Calu3 (cell line): ENCODE data around the gene BID. TPM values are rescaled to one million over a fixed set of nuclear protein-coding genes. Genes with fewer than 3 reads are reported as not detected.

Experiments
- BruUV-seq: library from RNA; stranded (reverse); fragments of 400-500 nt; replicated peaks from 2 replicates; lab custom pipeline; 2021; lab: Mats Ljungman, UMichigan
- CTCF ChIA-PET: fragments of 300-600 bp; sonication (Branson Sonifier 250); formaldehyde crosslinking; loops from one replicate; lab custom pipeline; 2022; ENCODE audit warnings: antibody characterized with exemption; lab: Charles Lee
- DNase-seq: peaks from one replicate; pipeline ENCODE4 v3.0.0; 2022
- H3K27ac Mint-ChIP-seq: one replicate; pipeline ENCODE4 v1.8.0; 2022; ENCODE audit warnings: mixed read lengths; ENCODE audit not compliant: unreplicated experiment
- H3K27me3 Mint-ChIP-seq: one replicate; pipeline ENCODE4 v1.8.0; 2022; ENCODE audit warnings: mixed read lengths; ENCODE audit not compliant: unreplicated experiment
- H3K36me3 Mint-ChIP-seq: one replicate; pipeline ENCODE4 v1.8.0; 2022; ENCODE audit warnings: mild to moderate bottlenecking, moderate library complexity, mixed read lengths; ENCODE audit not compliant: insufficient read depth, unreplicated experiment
- H3K4me1 Mint-ChIP-seq: one replicate; pipeline ENCODE4 v1.8.0; 2022; ENCODE audit warnings: mild to moderate bottlenecking, low read depth, mixed read lengths; ENCODE audit not compliant: unreplicated experiment
- H3K4me3 Mint-ChIP-seq: one replicate; pipeline ENCODE4 v1.8.0; 2022; ENCODE audit warnings: mild to moderate bottlenecking, low read depth, moderate library complexity, mixed read lengths; ENCODE audit not compliant: unreplicated experiment
- H3K9me3 Mint-ChIP-seq: one replicate; pipeline ENCODE4 v1.8.0; 2022; ENCODE audit warnings: low read depth, mixed read lengths; ENCODE audit not compliant: unreplicated experiment
- CTCF ChIP-seq: fragments of 200-600 bp; IDR thresholded peaks from one replicate; pipeline ENCODE4 v1.8.0; 2022; ENCODE audit warnings: antibody characterized with exemption; ENCODE audit not compliant: unreplicated experiment
- intact Hi-C: fragments of 100-400 bp; cut with micrococcal nuclease; formaldehyde crosslinking; loops from one replicate; pipeline ENCODE4 v1.10.0; 2022; ENCODE audit not compliant: unreplicated experiment
- total RNA-seq: library from RNA; stranded (reverse); gene quantifications from 2 replicates; pipeline ENCODE4 v1.2.3, GENCODE V29; 2022

Gene BID
- total RNA-seq, 1 experiment from 2014 or later: 99.3 TPM

DNA sequence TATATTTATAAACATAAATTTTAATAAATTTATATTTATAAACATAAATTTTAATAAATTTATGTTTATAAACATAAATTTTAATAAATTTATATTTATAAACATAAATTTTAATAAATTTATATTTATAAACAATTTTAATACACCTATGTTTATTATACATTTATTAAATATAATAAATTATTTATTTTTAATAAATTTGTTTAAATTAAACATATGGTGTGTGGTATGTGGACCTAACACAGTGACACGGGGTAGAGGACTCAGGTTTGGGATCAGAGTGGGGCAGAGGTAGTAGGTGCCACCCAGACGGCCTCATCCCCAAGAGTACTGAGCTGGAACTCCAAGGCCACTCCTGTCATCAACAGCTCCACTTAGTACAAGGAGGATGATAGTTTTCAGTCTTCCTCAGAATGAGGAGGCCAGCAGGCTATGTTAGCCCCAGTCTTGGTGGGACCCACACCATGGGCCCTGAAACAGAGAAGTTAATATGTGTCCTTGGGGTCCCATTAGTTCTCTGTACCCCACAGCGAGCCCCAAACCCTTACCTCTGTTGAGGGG lies 46.7 kb upstream of the BID start:
- no peak for TF ChIP-seq CTCF
- Mint-ChIP-seq H3K27me3 (no peaks in the 10 kb centered on the region), H3K27ac (no peak overlapping the region), H3K9me3 (no peaks in the 10 kb centered on the region), H3K4me3 (no peak overlapping the region), H3K4me1 (no peaks in the 10 kb centered on the region), H3K36me3 (peaks cover 6% of the 10 kb centered on the region)
- BruUV-seq: no TSS peak
- CTCF ChIA-PET: interaction anchor here (1.1 kb wide), 1 partner anchor 255 kb away, joined by 5 read pairs; no protein-coding TSS in a partner anchor
- DNase-seq: no peak
- intact Hi-C loops: no loop called here

- Mint-ChIP-seq H3K27ac (no peak overlapping the region), H3K4me1 (no peaks in the 10 kb centered on the region), H3K4me3 (no peak overlapping the region), H3K27me3 (no peaks in the 10 kb centered on the region), H3K9me3 (no peaks in the 10 kb centered on the region), H3K36me3 (peaks cover 14% of the 10 kb centered on the region)
- CTCF ChIA-PET: no interaction called here
- DNase-seq: no peak
- BruUV-seq: no TSS peak
- TF ChIP-seq CTCF: no peak
- intact Hi-C loops: no loop called here
Measured at GRCh38 chr22:17818649-17819048, 44.4 kb upstream of the BID start.

DNA sequence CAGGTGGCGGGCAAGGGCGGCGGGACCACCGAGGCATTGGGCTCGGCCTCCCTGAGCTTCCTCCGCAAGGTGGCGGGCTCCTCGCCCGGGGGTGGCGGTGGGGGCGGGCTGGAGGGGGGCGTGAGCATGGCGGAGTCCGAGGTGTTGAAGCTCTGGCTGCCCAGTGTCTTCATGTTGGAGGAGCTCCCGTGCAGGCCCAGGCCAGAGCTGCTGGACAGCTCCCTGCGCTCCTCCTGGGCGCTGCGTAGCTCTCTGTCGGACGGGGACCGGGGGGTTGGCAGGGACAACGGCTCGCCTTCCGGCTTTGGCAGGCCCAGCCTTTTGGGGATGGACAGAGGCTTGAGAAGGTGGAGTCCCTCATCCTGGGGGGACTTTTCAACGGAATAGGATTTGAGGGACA lies 43.9 kb upstream of the BID start:
- Mint-ChIP-seq H3K4me1 (no peaks in the 10 kb centered on the region), H3K27ac (no peak overlapping the region), H3K36me3 (peaks cover 14% of the 10 kb centered on the region), H3K4me3 (no peak overlapping the region), H3K9me3 (no peaks in the 10 kb centered on the region), H3K27me3 (no peaks in the 10 kb centered on the region)
- CTCF ChIA-PET: no interaction called here
- intact Hi-C loops: no loop called here
- BruUV-seq: no TSS peak
- no peak for DNase-seq
- no peak for TF ChIP-seq CTCF

GRCh38 chr22:17817511-17818065 lies 43.3 kb upstream of the BID start:
- Mint-ChIP-seq H3K9me3 (no peaks in the 10 kb centered on the region), H3K27me3 (no peaks in the 10 kb centered on the region), H3K4me3 (no peak overlapping the region), H3K27ac (no peak overlapping the region), H3K36me3 (peaks cover 14% of the 10 kb centered on the region), H3K4me1 (no peaks in the 10 kb centered on the region)
- CTCF ChIA-PET: interaction anchor here (0.5 kb wide), 1 partner anchor 101 kb away, joined by 3 read pairs; no protein-coding TSS in a partner anchor
- TF ChIP-seq CTCF: no peak
- DNase-seq: no peak
- no TSS peak for BruUV-seq
- intact Hi-C loops: no loop called here
